ENCODE results near the gene PHF1. TPM values are rescaled to one million over a fixed set of nuclear protein-coding genes. Genes with fewer than 3 reads are reported as not detected.
A peak's percentile ranks its signal among the peaks of the same experiment; 100 is the strongest.

PHF1 gene
- total and polyA plus RNA-seq, 4 experiments from 2014 or later: 61.2 to 220 (median 151) TPM

GRCh38 chr6:33405386-33405940 lies 5.4 kb upstream of the PHF1 start:
- Histone ChIP-seq H3K27me3 (ENCODE audit: insufficient read depth, low read length) (no peaks in the 10 kb centered on the region), H3K4me3 (ENCODE audit: low read length in 2 of 2) (no peak overlapping the region), H3K27ac (ENCODE audit: low read depth, low read length) (no peak overlapping the region), H3K4me1 (ENCODE audit: insufficient read depth, low read length) (peaks cover 21% of the 10 kb centered on the region), H3K9me3 (ENCODE audit: control insufficient read depth in 1 of 2, low read length in 2 of 2) (no peaks in the 10 kb centered on the region), H3K36me3 (ENCODE audit: insufficient read depth, low read length) (no peaks in the 10 kb centered on the region)
- Mint-ChIP-seq H3K27me3 (no peaks in the 10 kb centered on the region), H3K9me3 (peaks cover 0 to 1% (median 0%) of the 10 kb centered on the region in 8 donors), H3K36me3 (peaks cover 0 to 1% of the 10 kb centered on the region in 2 donors), H3K4me3 (peak overlapping the region in 6 of 8 donors; percentile 8 to 60 (median 48)), H3K27ac (peak overlapping the region; percentile 32 to 84 (median 72)), H3K4me1 (peaks cover 15 to 38% (median 28%) of the 10 kb centered on the region in 4 donors)
- POLR2A ChIA-PET (ENCODE audit: partially characterized antibody): interaction anchor here (0.7 to 1.4 kb wide), 5 partner anchors 12 to 88 kb away, joined by 3 to 7 read pairs (median 3); partner anchors contain the start of gene ZBTB22
- no peak for DNase-seq
- CTCF ChIA-PET (ENCODE audit: partially characterized antibody): interaction anchor here (2.7 kb wide), 1 partner anchor 15 kb away, joined by 7 read pairs; no protein-coding TSS in a partner anchor
- intact Hi-C loops (cut with micrococcal nuclease): no loop called here

- intact Hi-C loops (cut with micrococcal nuclease): no loop called here
- POLR2A ChIA-PET (ENCODE audit: partially characterized antibody): interaction anchor here (1.0 to 1.4 kb wide), 4 partner anchors 15 to 62 kb away, joined by 3 to 7 read pairs (median 4); no protein-coding TSS in a partner anchor
- DNase-seq: no peak
- H3K27me3 Mint-ChIP-seq: no peaks in the 10 kb centered on the region
- peak overlapping the region in 5 of 7 donors; percentile 47 to 84 (median 68) for H3K27ac Mint-ChIP-seq
- no peaks in the 10 kb centered on the region for H3K36me3 ChIP-seq (ENCODE audit: insufficient read depth, low read length)
- H3K9me3 Mint-ChIP-seq: peaks cover 0 to 1% (median 0%) of the 10 kb centered on the region in 8 donors
- peaks cover 15 to 38% (median 28%) of the 10 kb centered on the region in 4 donors for H3K4me1 Mint-ChIP-seq
- peak overlapping the region in 2 of 8 donors; percentile 22 to 60 for H3K4me3 Mint-ChIP-seq
- CTCF ChIA-PET (ENCODE audit: partially characterized antibody): interaction anchor here (2.7 kb wide), 1 partner anchor 15 kb away, joined by 7 read pairs; no protein-coding TSS in a partner anchor
- no peak overlapping the region for H3K27ac ChIP-seq (ENCODE audit: low read depth, low read length)
- peaks cover 21% of the 10 kb centered on the region for H3K4me1 ChIP-seq (ENCODE audit: insufficient read depth, low read length)
- no peaks in the 10 kb centered on the region for H3K27me3 ChIP-seq (ENCODE audit: insufficient read depth, low read length)
- no peaks in the 10 kb centered on the region for H3K9me3 ChIP-seq (ENCODE audit: control insufficient read depth in 1 of 2, low read length in 2 of 2)
- H3K4me3 ChIP-seq (ENCODE audit: low read length in 2 of 2): no peak overlapping the region
- peaks cover 0 to 1% of the 10 kb centered on the region in 2 donors for H3K36me3 Mint-ChIP-seq
Observed at GRCh38 chr6:33406126-33406525, 4.7 kb upstream of the PHF1 start.

GRCh38 chr6:33407132-33407718 lies 3.6 kb upstream of the PHF1 start:
- DNase-seq: no peak
- peak overlapping the region in 1 of 8 donors; percentile 4 for H3K4me3 Mint-ChIP-seq
- POLR2A ChIA-PET (ENCODE audit: partially characterized antibody): interaction anchor here (1.2 to 1.3 kb wide), 2 partner anchors 16 to 47 kb away, joined by 3 to 4 read pairs; partner anchors contain the start of gene ZBTB9
- H3K27ac ChIP-seq (ENCODE audit: low read depth, low read length): no peak overlapping the region
- peaks cover 0 to 2% (median 0%) of the 10 kb centered on the region in 8 donors for H3K9me3 Mint-ChIP-seq
- no peaks in the 10 kb centered on the region for H3K27me3 ChIP-seq (ENCODE audit: insufficient read depth, low read length)
- no peaks in the 10 kb centered on the region for H3K27me3 Mint-ChIP-seq
- H3K4me1 Mint-ChIP-seq: peaks cover 18 to 47% (median 32%) of the 10 kb centered on the region in 4 donors
- no peak overlapping the region for H3K4me3 ChIP-seq (ENCODE audit: low read length in 2 of 2)
- peaks cover 0 to 9% of the 10 kb centered on the region in 2 donors for H3K36me3 Mint-ChIP-seq
- intact Hi-C loops (cut with micrococcal nuclease): no loop called here
- H3K27ac Mint-ChIP-seq: peak overlapping the region in 5 of 7 donors; percentile 6 to 60 (median 42)
- CTCF ChIA-PET (ENCODE audit: partially characterized antibody): interaction anchor here (0.5 to 2.7 kb wide), 2 partner anchors 17 to 152 kb away, joined by 3 to 7 read pairs; no protein-coding TSS in a partner anchor
- no peaks in the 10 kb centered on the region for H3K9me3 ChIP-seq (ENCODE audit: control insufficient read depth in 1 of 2, low read length in 2 of 2)
- H3K36me3 ChIP-seq (ENCODE audit: insufficient read depth, low read length): peaks cover 1% of the 10 kb centered on the region
- peaks cover 30% of the 10 kb centered on the region for H3K4me1 ChIP-seq (ENCODE audit: insufficient read depth, low read length)

DNA sequence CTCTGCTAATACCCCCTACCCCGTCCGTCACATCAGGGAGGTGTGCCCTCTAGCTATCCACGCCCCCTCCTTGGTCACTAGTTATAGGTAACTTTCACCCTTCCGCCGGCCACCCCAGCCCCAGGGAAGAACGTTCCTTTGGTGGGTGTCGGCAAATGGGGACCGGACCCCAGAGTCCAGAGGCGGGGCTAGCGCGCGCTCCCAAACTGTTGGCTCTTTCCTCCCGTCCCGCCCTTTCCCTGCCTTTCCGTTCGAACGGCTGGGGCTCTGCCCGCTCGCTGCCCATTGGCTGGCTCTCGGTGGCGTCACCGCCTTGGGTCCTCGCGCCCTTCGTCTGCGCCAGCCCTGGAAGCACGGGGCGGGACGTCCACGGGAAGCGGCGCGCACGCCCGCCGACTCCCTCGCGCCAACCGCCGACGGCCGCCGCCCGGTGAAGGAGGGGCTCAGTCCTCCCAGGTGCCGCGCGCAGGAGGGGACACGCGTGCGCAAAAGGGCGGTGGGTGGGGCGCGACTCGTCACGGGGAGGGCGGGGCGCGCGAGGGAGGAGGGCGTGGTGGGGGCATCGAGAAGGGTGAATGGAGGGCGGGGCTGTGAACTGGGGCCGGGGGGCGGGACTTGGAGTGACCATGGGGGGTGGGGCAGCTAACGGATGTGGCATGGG lies 634 bp upstream of the PHF1 start:
- Histone ChIP-seq H3K27ac (ENCODE audit: low read depth, low read length) (peak overlapping the region; percentile 99), H3K4me1 (ENCODE audit: insufficient read depth, low read length) (peaks cover 57% of the 10 kb centered on the region), H3K9me3 (ENCODE audit: control insufficient read depth in 1 of 2, low read length in 2 of 2) (no peaks in the 10 kb centered on the region), H3K36me3 (ENCODE audit: insufficient read depth, low read length) (peaks cover 29% of the 10 kb centered on the region), H3K4me3 (ENCODE audit: low read length in 2 of 2) (peak overlapping the region; percentile 67 to 92), H3K27me3 (ENCODE audit: insufficient read depth, low read length) (no peaks in the 10 kb centered on the region)
- Mint-ChIP-seq H3K27me3 (no peaks in the 10 kb centered on the region), H3K4me1 (peaks cover 31 to 68% (median 48%) of the 10 kb centered on the region in 4 donors), H3K4me3 (peak overlapping the region; percentile 85 to 95 (median 92)), H3K9me3 (peaks cover 0 to 4% (median 0%) of the 10 kb centered on the region in 8 donors), H3K36me3 (peaks cover 21 to 38% of the 10 kb centered on the region in 2 donors), H3K27ac (peak overlapping the region; percentile 94 to 100 (median 99))
- CTCF ChIA-PET (ENCODE audit: partially characterized antibody): interaction anchor here (0.6 to 1.2 kb wide), 5 partner anchors 8 to 1968 kb away, joined by 3 to 7 read pairs (median 3); partner anchors contain the start of gene CUTA
- peak; percentile 97 to 98 (median 97) for DNase-seq
- POLR2A ChIA-PET (ENCODE audit: partially characterized antibody): interaction anchor here (0.7 to 5.7 kb wide), 14 partner anchors 8 to 438 kb away, joined by 3 to 64 read pairs (median 6); partner anchors contain the start of genes B3GALT4, CUTA, PFDN6 and RING1
- intact Hi-C loops (cut with micrococcal nuclease): loop anchor here (1.0 to 10.0 kb wide), 8 partner anchors 8 to 1215 kb away; partner anchors contain the start of genes CUTA, GPSM3, KIFC1 and PBX2

- ChIA-PET CTCF (ENCODE audit: partially characterized antibody) (interaction anchor here (1.2 kb wide), 1 partner anchor 11 kb away, joined by 4 read pairs; no protein-coding TSS in a partner anchor), POLR2A (ENCODE audit: partially characterized antibody) (interaction anchor here (0.7 to 5.7 kb wide), 8 partner anchors 7 to 209 kb away, joined by 3 to 64 read pairs (median 7); partner anchors contain the start of genes CUTA, ITPR3, PFDN6 and WDR46)
- Histone ChIP-seq H3K27ac (ENCODE audit: low read depth, low read length) (peak overlapping the region; percentile 99), H3K27me3 (ENCODE audit: insufficient read depth, low read length) (no peaks in the 10 kb centered on the region), H3K36me3 (ENCODE audit: insufficient read depth, low read length) (peaks cover 38% of the 10 kb centered on the region), H3K4me3 (ENCODE audit: low read length in 2 of 2) (peak overlapping the region; percentile 76 to 89), H3K9me3 (ENCODE audit: control insufficient read depth in 1 of 2, low read length in 2 of 2) (no peaks in the 10 kb centered on the region), H3K4me1 (ENCODE audit: insufficient read depth, low read length) (peaks cover 62% of the 10 kb centered on the region)
- peaks cover 31 to 52% of the 10 kb centered on the region in 2 donors for H3K36me3 Mint-ChIP-seq
- H3K4me1 Mint-ChIP-seq: peaks cover 35 to 67% (median 49%) of the 10 kb centered on the region in 4 donors
- peak in 1 of 5 donors; percentile 41 for DNase-seq
- H3K27ac Mint-ChIP-seq: peak overlapping the region; percentile 94 to 100 (median 95)
- peaks cover 0 to 4% (median 0%) of the 10 kb centered on the region in 8 donors for H3K9me3 Mint-ChIP-seq
- no peaks in the 10 kb centered on the region for H3K27me3 Mint-ChIP-seq
- intact Hi-C loops (cut with micrococcal nuclease): loop anchor here (10.0 kb wide), 2 partner anchors 303 to 1217 kb away; partner anchors contain the start of genes GPSM3, PBX2 and UQCC2
- H3K4me3 Mint-ChIP-seq: peak overlapping the region; percentile 88 to 96 (median 91)
Observed at GRCh38 chr6:33411632-33412005, 805 bp downstream of the PHF1 start.

GRCh38 chr6:33412140-33413009 lies 1.6 kb downstream of the PHF1 start:
- intact Hi-C loops (cut with micrococcal nuclease): loop anchor here (10.0 kb wide), 2 partner anchors 302 to 1218 kb away; partner anchors contain the start of genes GPSM3, PBX2 and UQCC2
- Mint-ChIP-seq H3K9me3 (peaks cover 0 to 4% (median 0%) of the 10 kb centered on the region in 8 donors), H3K4me1 (peaks cover 37 to 73% (median 56%) of the 10 kb centered on the region in 4 donors), H3K36me3 (peaks cover 33 to 60% of the 10 kb centered on the region in 2 donors), H3K27ac (peak overlapping the region; percentile 87 to 97 (median 94)), H3K4me3 (peak overlapping the region; percentile 88 to 96 (median 91)), H3K27me3 (no peaks in the 10 kb centered on the region)
- H3K27ac ChIP-seq (ENCODE audit: low read depth, low read length): peak overlapping the region; percentile 99
- peaks cover 38% of the 10 kb centered on the region for H3K36me3 ChIP-seq (ENCODE audit: insufficient read depth, low read length)
- peak in 1 of 5 donors; percentile 30 for DNase-seq
- H3K9me3 ChIP-seq (ENCODE audit: control insufficient read depth in 1 of 2, low read length in 2 of 2): no peaks in the 10 kb centered on the region
- no peaks in the 10 kb centered on the region for H3K27me3 ChIP-seq (ENCODE audit: insufficient read depth, low read length)
- H3K4me1 ChIP-seq (ENCODE audit: insufficient read depth, low read length): peaks cover 68% of the 10 kb centered on the region
- ChIA-PET POLR2A (ENCODE audit: partially characterized antibody) (interaction anchor here (0.7 to 5.7 kb wide), 5 partner anchors 12 to 208 kb away, joined by 3 to 64 read pairs (median 6); partner anchors contain the start of genes ITPR3 and ZBTB9), CTCF (ENCODE audit: partially characterized antibody) (interaction anchor here (1.1 to 1.2 kb wide), 3 partner anchors 10 to 14 kb away, joined by 3 to 4 read pairs (median 3); no protein-coding TSS in a partner anchor)
- H3K4me3 ChIP-seq (ENCODE audit: low read length in 2 of 2): no peak overlapping the region
